GM12878 (cell line): ENCODE results near the gene PAM16. TPM values are rescaled to one million over a fixed set of nuclear protein-coding genes. Genes with fewer than 3 reads are reported as not detected.

Experiments
- ATAC-seq: fragments of 200-7000 bp; cut with Tn5 transposase; 3 replicates; pipeline ENCODE4 v1.9.1; 2020; ENCODE audit warnings: mild to moderate bottlenecking, moderate library complexity
- BruUV-seq: library from RNA; stranded (reverse); fragments of 400-500 nt; replicated peaks from 2 replicates; lab custom pipeline; 2021; lab: Mats Ljungman, UMichigan
- CTCF ChIA-PET: fragments of 300-600 bp; sonication (Branson Sonifier 250); formaldehyde crosslinking; extraction: SDS; loops from one replicate; lab custom pipeline; 2021; ENCODE audit warnings: inconsistent platforms; lab: Yijun Ruan, JAX
- POLR2A ChIA-PET: fragments of 350-600 bp; formaldehyde crosslinking; extraction: SDS; loops from one replicate; lab custom pipeline; 2021; ENCODE audit warnings: inconsistent platforms; lab: Charles Lee
- RAD21 ChIA-PET: fragments of 300-600 bp; sonication (Branson Sonifier 250); formaldehyde crosslinking; loops from one replicate; lab custom pipeline; 2023; ENCODE audit warnings: antibody characterized with exemption; ENCODE audit not compliant: unreplicated experiment; lab: Charles Lee
- SMC1A ChIA-PET: fragments of 300-600 bp; sonication (Branson Sonifier 250); formaldehyde crosslinking; loops from one replicate; lab custom pipeline; 2023; ENCODE audit not compliant: unreplicated experiment, uncharacterized antibody; lab: Charles Lee
- DNase-seq: peaks from one replicate; pipeline ENCODE4 v3.0.0-alpha.2; 2011; ENCODE audit warnings: low read depth, low spot score
- FAIRE-seq: peaks from 3 replicates; lab custom pipeline; 2011; peaks lifted over from hg19 to GRCh38; lab: Jason Lieb, UNC
- H2AFZ ChIP-seq: 2 replicates; pipeline ENCODE4 v1.6.0; 2011; ENCODE audit warnings: low read depth, low read length, control low read depth; ENCODE audit not compliant: control insufficient read depth
- H3K27ac ChIP-seq: 2 replicates; pipeline ENCODE4 v1.5.1; 2011; ENCODE audit warnings: control low read depth; ENCODE audit not compliant: control insufficient read depth, insufficient read depth
- H3K27me3 ChIP-seq, 2 experiments: replicated peaks in 1 of 2; 2 replicates each; pipeline versions ENCODE4 v1.6.0 to v1.6.1; 2011; ENCODE audit warnings: low read length in 1 of 2; ENCODE audit not compliant: control insufficient read depth in 2 of 2, insufficient read depth in 2 of 2
- H3K36me3 ChIP-seq, 2 experiments: 2 replicates each; pipeline ENCODE4 v1.5.1; 2011; ENCODE audit warnings: low read length in 1 of 2; ENCODE audit not compliant: control insufficient read depth in 2 of 2, insufficient read depth in 2 of 2
- H3K4me1 ChIP-seq: 2 replicates; pipeline ENCODE4 v1.6.1; 2011; ENCODE audit warnings: mild to moderate bottlenecking, low read length, moderate library complexity, mixed read lengths; ENCODE audit not compliant: control insufficient read depth, insufficient read depth
- H3K4me2 ChIP-seq: 2 replicates; pipeline ENCODE4 v1.6.0; 2011; ENCODE audit warnings: control low read depth; ENCODE audit not compliant: control insufficient read depth, insufficient read depth
- H3K4me3 ChIP-seq: fragments of 200-600 bp; sonication (generic); 2 replicates; pipeline ENCODE4 v1.5.1; 2016
- H3K79me2 ChIP-seq: 2 replicates; pipeline ENCODE4 v1.6.0; 2011; ENCODE audit warnings: low read length; ENCODE audit not compliant: control insufficient read depth, insufficient read depth
- H3K9ac ChIP-seq: 2 replicates; pipeline ENCODE4 v1.8.0; 2011; ENCODE audit warnings: low read length, control low read depth, mixed read lengths; ENCODE audit not compliant: control insufficient read depth, insufficient read depth
- H3K9me3 ChIP-seq: replicated peaks from 3 replicates; pipeline ENCODE4 v1.5.1; 2011; ENCODE audit warnings: mild to moderate bottlenecking, low read length; ENCODE audit not compliant: control insufficient read depth, insufficient read depth
- H4K20me1 ChIP-seq: 2 replicates; pipeline ENCODE4 v1.6.0; 2011; ENCODE audit not compliant: control insufficient read depth, insufficient read depth
- ATF2 ChIP-seq: IDR thresholded peaks from 2 replicates; pipeline ENCODE4 v1.6.1; 2012; ENCODE audit warnings: low read length, inconsistent platforms
- BHLHE40 ChIP-seq, 2 experiments: fragments of 450-650 bp in 1 of 2; IDR thresholded peaks; 2 replicates each; pipeline ENCODE4 v1.6.1; 2011 to 2017; ENCODE audit warnings: low read depth in 2 of 2, borderline replicate concordance in 1 of 2, improper control_type of control experiment in 1 of 2, low read length in 1 of 2, mild to moderate bottlenecking in 1 of 2
- CHD1 ChIP-seq: IDR thresholded peaks from 2 replicates; pipeline ENCODE4 v1.6.1; 2012; ENCODE audit warnings: low read depth, low read length, improper control_type of control experiment
- KAT2A ChIP-seq: conservative IDR thresholded peaks from 2 replicates; pipeline ENCODE4 v1.6.1; 2011; ENCODE audit warnings: low read depth, low read length; ENCODE audit not compliant: control insufficient read depth
- MXI1 ChIP-seq: fragments of 150-350 bp; IDR thresholded peaks from 2 replicates; pipeline ENCODE4 v1.6.1; 2011; ENCODE audit warnings: low read depth, mild to moderate bottlenecking, inconsistent platforms, low read length, improper control_type of control experiment
- NR2C2 ChIP-seq: IDR thresholded peaks from 2 replicates; pipeline ENCODE4 v1.6.1; 2011; ENCODE audit warnings: borderline replicate concordance, low read depth; ENCODE audit not compliant: control insufficient read depth, insufficient read length
- RAD51 ChIP-seq: fragments of 450-650 bp; IDR thresholded peaks from 2 replicates; pipeline ENCODE4 v1.6.1; 2016; ENCODE audit warnings: moderate library complexity, mild to moderate bottlenecking, inconsistent platforms
- SP1 ChIP-seq: IDR thresholded peaks from one replicate; pipeline ENCODE4 v1.6.1; 2011; ENCODE audit warnings: low read depth, low read length
- ZNF207 ChIP-seq: fragments of 450-650 bp; IDR thresholded peaks from 2 replicates; pipeline ENCODE4 v1.6.1; 2014; ENCODE audit warnings: antibody characterized with exemption, mild to moderate bottlenecking, borderline replicate concordance
- ZNF274 ChIP-seq: IDR thresholded peaks from one replicate; pipeline ENCODE4 v1.8.0; 2011; ENCODE audit not compliant: insufficient read length, insufficient read depth
- WGBS: methylation state at CpG from one replicate; pipeline ENCODE4 v1.1.6; 2016; ENCODE audit warnings: low lambda C conversion rate; ENCODE audit not compliant: insufficient replicate concordance, insufficient coverage; ENCODE audit errors: missing lambda C conversion rate; 5-methylcytosine and 5-hydroxymethylcytosine counted together
- in situ Hi-C: fragments of 300-500 bp; cut with MboI; formaldehyde crosslinking; loops from 9 replicates; pipeline ENCODE4 v1.14.3; 2018; ENCODE audit warnings: mixed read lengths
- intact Hi-C: fragments of 100-400 bp; cut with micrococcal nuclease; formaldehyde crosslinking; loops from one replicate; pipeline ENCODE4 v1.14.2; 2022; ENCODE audit not compliant: unreplicated experiment
- polyA plus RNA-seq, 11 experiments: library from polyadenylated mRNA; depleted of rRNA in 4 of 11; unstranded in 6 of 11; stranded (reverse) in 5 of 11; fragments of >200 nt; fragmentation: Nextera tagmentation in 4 of 11; fragmentation: Illumina TruSeq in 1 of 11; extraction: Ambion mirVana in 4 of 11; extraction: Trizol in 1 of 11; gene quantifications; 1 replicate in 1 of 11; 2 replicates in 10 of 11; pipeline versions ENCODE4 v1.2.1 to v1.2.3, GENCODE V29; 2011 to 2016; ENCODE audit warnings: inconsistent platforms in 2 of 11, missing spikeins in 2 of 11, low read depth in 1 of 11
- total RNA-seq, 4 experiments: library from RNA; depleted of rRNA in 3 of 4; stranded (reverse); fragments of >200 nt in 3 of 4; fragmentation: Illumina TruSeq in 1 of 4; extraction: Trizol in 1 of 4; gene quantifications; 2 replicates each; pipeline versions ENCODE4 v1.2.1 to v1.2.3, GENCODE V29; 2013 to 2021
- TF ChIP-seq, protein P1 (sequence below): fragments of 450-650 bp; IDR thresholded peaks from 2 replicates; pipeline ENCODE4 v1.6.1; 2016; ENCODE audit warnings: mild to moderate bottlenecking
- TF ChIP-seq, protein P2 (sequence below): IDR thresholded peaks from 2 replicates; pipeline ENCODE4 v1.6.1; 2012; ENCODE audit warnings: mild to moderate bottlenecking, low read depth, low read length

The PAM16 gene
- total and polyA plus RNA-seq, 10 of the 15 experiments (the other 5 are each of a cell fraction or from before 2014, with no cell fraction given), result 18.5 to 94.3 (median 51.5) TPM

DNA sequence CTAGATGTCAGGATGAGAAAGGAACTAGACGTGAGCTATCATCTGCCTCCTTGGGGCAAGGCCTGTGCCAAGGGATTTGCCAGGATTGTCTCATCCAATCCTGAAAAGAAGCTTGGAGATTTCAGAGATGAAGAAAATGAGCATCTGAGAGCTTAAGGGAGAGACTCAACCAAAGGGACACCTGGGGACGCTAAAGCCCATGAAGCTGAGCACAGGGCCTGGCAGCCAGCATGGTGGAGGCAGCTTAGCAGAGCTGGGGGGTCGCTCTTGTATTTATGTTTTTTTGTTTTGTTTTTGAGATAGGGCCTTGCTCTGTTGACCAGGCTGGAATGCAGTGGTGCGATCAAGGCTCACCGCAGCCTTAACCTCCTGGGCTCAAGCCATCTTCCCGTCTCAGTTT, 53.6 kb downstream of the PAM16 start (continued):
- TF ChIP-seq ATF2 (no peak), ZNF274 (no peak), MXI1 (no peak), ZNF207 (no peak), SP1 (no peak), BHLHE40 (IDR thresholded peaks at IDR 0.05; ENCODE audit: borderline replicate concordance in 1 of 2, low read depth in 2 of 2, low read length in 1 of 2) (no peak)
- TF ChIP-seq, protein P1, sequence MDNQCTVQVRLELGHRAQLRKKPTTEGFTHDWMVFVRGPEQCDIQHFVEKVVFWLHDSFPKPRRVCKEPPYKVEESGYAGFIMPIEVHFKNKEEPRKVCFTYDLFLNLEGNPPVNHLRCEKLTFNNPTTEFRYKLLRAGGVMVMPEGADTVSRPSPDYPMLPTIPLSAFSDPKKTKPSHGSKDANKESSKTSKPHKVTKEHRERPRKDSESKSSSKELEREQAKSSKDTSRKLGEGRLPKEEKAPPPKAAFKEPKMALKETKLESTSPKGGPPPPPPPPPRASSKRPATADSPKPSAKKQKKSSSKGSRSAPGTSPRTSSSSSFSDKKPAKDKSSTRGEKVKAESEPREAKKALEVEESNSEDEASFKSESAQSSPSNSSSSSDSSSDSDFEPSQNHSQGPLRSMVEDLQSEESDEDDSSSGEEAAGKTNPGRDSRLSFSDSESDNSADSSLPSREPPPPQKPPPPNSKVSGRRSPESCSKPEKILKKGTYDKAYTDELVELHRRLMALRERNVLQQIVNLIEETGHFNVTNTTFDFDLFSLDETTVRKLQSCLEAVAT, result no peak

GRCh38 chr16:4295581-4295980, 55.5 kb downstream of the PAM16 start:
- no peak overlapping the region for H3K4me2 ChIP-seq
- no peak for DNase-seq
- BruUV-seq, result no TSS peak
- H3K4me1 ChIP-seq, result no peaks in the 10 kb centered on the region
- ChIA-PET SMC1A (no interaction called here), RAD21 (no interaction called here), POLR2A (no interaction called here), CTCF (interaction anchor here (1.3 to 2.2 kb wide), 2 partner anchors 13 to 107 kb away, joined by 4 to 11 read pairs; no protein-coding TSS in a partner anchor)
- H2AFZ ChIP-seq, result no peak overlapping the region
- H3K9me3 ChIP-seq, result no peaks in the 10 kb centered on the region
- in situ Hi-C loops (no loop called here), intact Hi-C loops (no loop called here)
- no peaks in the 10 kb centered on the region for H3K79me2 ChIP-seq
- H3K36me3 ChIP-seq, result no peaks in the 10 kb centered on the region; a peak in 2 of 4 replicates
- no peak for ATAC-seq
- 69% methylated on average over 6 of the region's 6 CpGs for WGBS
- no peak overlapping the region for H3K27ac ChIP-seq
- no peaks in the 10 kb centered on the region for H4K20me1 ChIP-seq
- FAIRE-seq, result no peak
- no peaks in the 10 kb centered on the region for H3K27me3 ChIP-seq
- no peak overlapping the region for H3K4me3 ChIP-seq
- H3K9ac ChIP-seq, result no peak overlapping the region
- TF ChIP-seq, protein P1, result no peak
- no peak for TF ChIP-seq KAT2A
- TF ChIP-seq NR2C2, result no peak
- TF ChIP-seq RAD51, result no peak
- TF ChIP-seq, protein P2, sequence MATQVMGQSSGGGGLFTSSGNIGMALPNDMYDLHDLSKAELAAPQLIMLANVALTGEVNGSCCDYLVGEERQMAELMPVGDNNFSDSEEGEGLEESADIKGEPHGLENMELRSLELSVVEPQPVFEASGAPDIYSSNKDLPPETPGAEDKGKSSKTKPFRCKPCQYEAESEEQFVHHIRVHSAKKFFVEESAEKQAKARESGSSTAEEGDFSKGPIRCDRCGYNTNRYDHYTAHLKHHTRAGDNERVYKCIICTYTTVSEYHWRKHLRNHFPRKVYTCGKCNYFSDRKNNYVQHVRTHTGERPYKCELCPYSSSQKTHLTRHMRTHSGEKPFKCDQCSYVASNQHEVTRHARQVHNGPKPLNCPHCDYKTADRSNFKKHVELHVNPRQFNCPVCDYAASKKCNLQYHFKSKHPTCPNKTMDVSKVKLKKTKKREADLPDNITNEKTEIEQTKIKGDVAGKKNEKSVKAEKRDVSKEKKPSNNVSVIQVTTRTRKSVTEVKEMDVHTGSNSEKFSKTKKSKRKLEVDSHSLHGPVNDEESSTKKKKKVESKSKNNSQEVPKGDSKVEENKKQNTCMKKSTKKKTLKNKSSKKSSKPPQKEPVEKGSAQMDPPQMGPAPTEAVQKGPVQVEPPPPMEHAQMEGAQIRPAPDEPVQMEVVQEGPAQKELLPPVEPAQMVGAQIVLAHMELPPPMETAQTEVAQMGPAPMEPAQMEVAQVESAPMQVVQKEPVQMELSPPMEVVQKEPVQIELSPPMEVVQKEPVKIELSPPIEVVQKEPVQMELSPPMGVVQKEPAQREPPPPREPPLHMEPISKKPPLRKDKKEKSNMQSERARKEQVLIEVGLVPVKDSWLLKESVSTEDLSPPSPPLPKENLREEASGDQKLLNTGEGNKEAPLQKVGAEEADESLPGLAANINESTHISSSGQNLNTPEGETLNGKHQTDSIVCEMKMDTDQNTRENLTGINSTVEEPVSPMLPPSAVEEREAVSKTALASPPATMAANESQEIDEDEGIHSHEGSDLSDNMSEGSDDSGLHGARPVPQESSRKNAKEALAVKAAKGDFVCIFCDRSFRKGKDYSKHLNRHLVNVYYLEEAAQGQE, result no peak
- TF ChIP-seq CHD1, result no peak
